H9 (cell line): ENCODE results near the gene PSMA3. TPM values are rescaled to one million over a fixed set of nuclear protein-coding genes. Genes with fewer than 3 reads are reported as not detected.
"Not testable (repeated sequence)": the region's sequence is repeated elsewhere in the genome, so short reads cannot be mapped to it uniquely, and the experiment has no call there.

Experiments
- DNase-seq: peaks from one replicate; pipeline ENCODE4 v3.0.0-alpha.2; 2017
- H2AFZ ChIP-seq: one replicate; pipeline ENCODE4 v1.6.1; 2013; ENCODE audit warnings: mild to moderate bottlenecking, low read length, control low read depth, moderate library complexity
- H2AK5ac ChIP-seq: 2 replicates; pipeline ENCODE4 v1.6.1; 2013; ENCODE audit warnings: low read length, control low read depth, mixed read lengths; ENCODE audit not compliant: insufficient read length
- H2BK120ac ChIP-seq: one replicate; pipeline ENCODE4 v1.6.1; 2013; ENCODE audit warnings: low read depth, mild to moderate bottlenecking, low read length, control low read depth, inconsistent platforms; ENCODE audit not compliant: poor library complexity, severe bottlenecking
- H2BK12ac ChIP-seq: 2 replicates; pipeline ENCODE4 v1.6.1; 2013; ENCODE audit warnings: low read length, control low read depth, mixed read lengths, low read depth; ENCODE audit not compliant: insufficient read length
- H2BK15ac ChIP-seq: 2 replicates; pipeline ENCODE4 v1.6.1; 2013; ENCODE audit warnings: low read depth, low read length, control low read depth
- H2BK20ac ChIP-seq: one replicate; pipeline ENCODE4 v1.6.1; 2013; ENCODE audit warnings: low read depth, mild to moderate bottlenecking, low read length, control low read depth, inconsistent platforms; ENCODE audit not compliant: poor library complexity, severe bottlenecking
- H2BK5ac ChIP-seq: 2 replicates; pipeline ENCODE4 v1.6.1; 2013; ENCODE audit warnings: low read length, control low read depth, mixed read lengths; ENCODE audit not compliant: insufficient read length
- H3K14ac ChIP-seq: 2 replicates; pipeline ENCODE4 v1.6.1; 2013; ENCODE audit warnings: low read length, control low read depth; ENCODE audit not compliant: insufficient read depth
- H3K18ac ChIP-seq: 2 replicates; pipeline ENCODE4 v1.6.1; 2013; ENCODE audit warnings: low read depth, mild to moderate bottlenecking, mixed read lengths, low read length, control low read depth; ENCODE audit not compliant: insufficient read length
- H3K23ac ChIP-seq: 2 replicates; pipeline ENCODE4 v1.6.1; 2013; ENCODE audit warnings: low read length, control low read depth, mixed read lengths, low read depth; ENCODE audit not compliant: insufficient read length
- H3K23me2 ChIP-seq: 2 replicates; pipeline ENCODE4 v1.6.1; 2013; ENCODE audit warnings: low read depth, mild to moderate bottlenecking, mixed read lengths, low read length, control low read depth; ENCODE audit not compliant: insufficient read length, poor library complexity, severe bottlenecking
- H3K27ac ChIP-seq: 2 replicates; pipeline ENCODE4 v1.5.1; 2013; ENCODE audit warnings: low read length, control low read depth, mixed read lengths, low read depth; ENCODE audit not compliant: insufficient read length
- H3K27me3 ChIP-seq: 2 replicates; pipeline ENCODE4 v1.6.1; 2013; ENCODE audit warnings: low read length, control low read depth, inconsistent platforms; ENCODE audit not compliant: insufficient read depth
- H3K4ac ChIP-seq: 2 replicates; pipeline ENCODE4 v1.6.1; 2013; ENCODE audit warnings: low read depth, mild to moderate bottlenecking, control low read depth, inconsistent platforms, low read length, moderate library complexity
- H3K4me1 ChIP-seq: 2 replicates; pipeline ENCODE4 v1.6.1; 2013; ENCODE audit warnings: low read length, control low read depth, inconsistent platforms; ENCODE audit not compliant: insufficient read depth
- H3K4me2 ChIP-seq: 2 replicates; pipeline ENCODE4 v1.6.1; 2013; ENCODE audit warnings: low read length, control low read depth, mixed read lengths; ENCODE audit not compliant: insufficient read length, insufficient read depth
- H3K56ac ChIP-seq: 2 replicates; pipeline ENCODE4 v1.6.1; 2013; ENCODE audit warnings: low read depth, mild to moderate bottlenecking, mixed read lengths, low read length, control low read depth; ENCODE audit not compliant: insufficient read length
- H3K79me1 ChIP-seq: 2 replicates; pipeline ENCODE4 v1.6.1; 2013; ENCODE audit warnings: low read depth, mild to moderate bottlenecking, moderate library complexity, low read length, control low read depth, inconsistent platforms; ENCODE audit not compliant: insufficient read depth, poor library complexity, severe bottlenecking
- H3K79me2 ChIP-seq: 2 replicates; pipeline ENCODE4 v1.6.1; 2013; ENCODE audit warnings: low read length, control low read depth, inconsistent platforms; ENCODE audit not compliant: insufficient read depth
- H3K9ac ChIP-seq: 2 replicates; pipeline ENCODE4 v1.6.1; 2013; ENCODE audit warnings: low read length, control low read depth, mixed read lengths; ENCODE audit not compliant: insufficient read length; ENCODE audit errors: extremely low read depth
- H3K9me3 ChIP-seq: one replicate; pipeline ENCODE4 v1.6.1; 2013; ENCODE audit warnings: low read depth, low read length, inconsistent platforms; ENCODE audit not compliant: control insufficient read depth
- H3T11ph ChIP-seq: one replicate; pipeline ENCODE4 v1.6.1; 2013; ENCODE audit warnings: mild to moderate bottlenecking, low read length, control low read depth, inconsistent platforms
- H4K20me1 ChIP-seq: one replicate; pipeline ENCODE4 v1.6.1; 2013; ENCODE audit not compliant: control insufficient read depth, insufficient read length, insufficient read depth
- H4K5ac ChIP-seq: 2 replicates; pipeline ENCODE4 v1.6.1; 2013; ENCODE audit warnings: low read depth, mild to moderate bottlenecking, mixed read lengths, low read length, control low read depth; ENCODE audit not compliant: insufficient read length
- H4K8ac ChIP-seq: replicated peaks from 2 replicates; pipeline ENCODE4 v1.6.1; 2013; ENCODE audit warnings: low read length, control low read depth, mixed read lengths, low read depth; ENCODE audit not compliant: insufficient read length
- H4K91ac ChIP-seq: 2 replicates; pipeline ENCODE4 v1.6.1; 2013; ENCODE audit warnings: low read depth, mild to moderate bottlenecking, moderate library complexity, mixed read lengths, low read length, control low read depth; ENCODE audit not compliant: insufficient read length
- H3K27ac Mint-ChIP-seq, 3 experiments: 2 replicates in 2 of 3; 3 replicates in 1 of 3; pipeline ENCODE4 v1.8.0; 2020 to 2021; ENCODE audit warnings: mixed read lengths in 3 of 3, mild to moderate bottlenecking in 1 of 3, moderate library complexity in 1 of 3
- H3K27me3 Mint-ChIP-seq: 2 replicates; pipeline ENCODE4 v1.8.0; 2021; ENCODE audit warnings: low read depth, mild to moderate bottlenecking, moderate library complexity, mixed read lengths
- H3K36me3 Mint-ChIP-seq, 3 experiments: 2 replicates in 2 of 3; 3 replicates in 1 of 3; pipeline ENCODE4 v1.8.0; 2020 to 2021; ENCODE audit warnings: low read depth in 3 of 3, mixed read lengths in 3 of 3; ENCODE audit not compliant: insufficient read depth in 1 of 3
- H3K4me1 Mint-ChIP-seq, 2 experiments: 2 replicates each; pipeline ENCODE4 v1.8.0; 2020; ENCODE audit warnings: mixed read lengths in 2 of 2
- H3K4me3 Mint-ChIP-seq, 2 experiments: 2 replicates in 1 of 2; 3 replicates in 1 of 2; pipeline ENCODE4 v1.8.0; 2020 to 2021; ENCODE audit warnings: mild to moderate bottlenecking in 2 of 2, mixed read lengths in 2 of 2, moderate library complexity in 1 of 2
- H3K9me3 Mint-ChIP-seq, 2 experiments: 2 replicates in 1 of 2; 3 replicates in 1 of 2; pipeline ENCODE4 v1.8.0; 2020; ENCODE audit warnings: mild to moderate bottlenecking in 2 of 2, mixed read lengths in 2 of 2, moderate library complexity in 1 of 2
- CTCF ChIP-seq: fragments of 200-600 bp; sonication (generic); conservative IDR thresholded peaks from 3 replicates; pipeline ENCODE4 v1.8.0; 2021; ENCODE audit warnings: antibody characterized with exemption, mild to moderate bottlenecking
- WGBS: extraction: QIAGEN DNeasy Blood & Tissue Kit; methylation state at CpG from one replicate; pipeline ENCODE4 v1.1.7; 2013; ENCODE audit warnings: missing lambda C conversion rate, low lambda C conversion rate, mixed read lengths; ENCODE audit not compliant: insufficient read length; ENCODE audit errors: extremely low coverage; 5-methylcytosine and 5-hydroxymethylcytosine counted together
- total RNA-seq: library from RNA; stranded (reverse); gene quantifications from 2 replicates; pipeline ENCODE4 v1.2.1, GENCODE V29; 2021

Gene PSMA3
- total RNA-seq, 1 experiment from 2014 or later = 342 TPM

DNA sequence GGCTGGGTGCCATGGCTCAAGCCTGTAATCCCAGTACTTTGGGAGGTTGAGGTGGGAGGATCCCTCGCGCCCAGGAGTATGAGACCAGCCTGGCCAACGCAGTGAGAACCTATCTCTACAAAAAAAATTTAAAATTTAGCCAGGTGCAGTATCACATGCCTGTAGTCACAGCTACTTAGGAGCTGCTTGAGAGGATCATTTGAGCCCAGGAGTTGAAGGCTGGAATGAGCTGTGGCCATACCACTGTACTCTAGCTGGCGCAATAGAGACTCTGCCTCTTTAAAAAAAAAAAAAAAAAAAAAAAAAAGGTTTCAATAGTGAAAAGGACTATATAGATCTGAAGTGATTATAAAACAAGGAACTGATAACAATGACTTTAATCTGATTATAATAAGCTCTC lies 13.5 kb downstream of the PSMA3 start:
- H3K36me3 Mint-ChIP-seq = peaks cover 26 to 78% (median 47%) of the 10 kb centered on the region in 3 experiments; a peak in 6 of 7 replicates
- H3K14ac ChIP-seq = no peak overlapping the region
- H3K27ac ChIP-seq = no peak overlapping the region
- no peaks in the 10 kb centered on the region for H4K20me1 ChIP-seq
- no peak overlapping the region for H2AK5ac ChIP-seq
- no peaks in the 10 kb centered on the region for H3K79me2 ChIP-seq
- H4K5ac ChIP-seq = no peak overlapping the region
- H3K27me3 Mint-ChIP-seq = no peaks in the 10 kb centered on the region
- no peak overlapping the region for H3K18ac ChIP-seq
- H3T11ph ChIP-seq = no peak overlapping the region
- H3K27ac Mint-ChIP-seq = no peak overlapping the region
- H3K79me1 ChIP-seq = no peaks in the 10 kb centered on the region
- H3K9ac ChIP-seq = no peak overlapping the region
- H3K23ac ChIP-seq = no peak overlapping the region
- H2BK20ac ChIP-seq = no peak overlapping the region
- H2BK120ac ChIP-seq = no peak overlapping the region
- H3K27me3 ChIP-seq = no peaks in the 10 kb centered on the region
- no CpG with 5 or more reads among the region's 4 CpGs for WGBS
- H3K4me1 ChIP-seq = no peaks in the 10 kb centered on the region
- H3K56ac ChIP-seq = no peak overlapping the region
- H3K4me1 Mint-ChIP-seq = no peaks in the 10 kb centered on the region
- no peak overlapping the region for H2AFZ ChIP-seq
- H4K91ac ChIP-seq = no peak overlapping the region
- H3K9me3 Mint-ChIP-seq = no peaks in the 10 kb centered on the region
- TF ChIP-seq CTCF = 0 out of 3 replicates have a peak, but pooled peaks have one; percentile 18
- no peak overlapping the region for H3K4me3 Mint-ChIP-seq
- H3K4ac ChIP-seq = no peak overlapping the region
- H3K4me2 ChIP-seq = no peak overlapping the region
- no peaks in the 10 kb centered on the region for H3K23me2 ChIP-seq
- no peaks in the 10 kb centered on the region for H3K9me3 ChIP-seq
- H4K8ac ChIP-seq = no peak overlapping the region
- no peak overlapping the region for H2BK12ac ChIP-seq
- no peak for DNase-seq
- no peak overlapping the region for H2BK5ac ChIP-seq
- H2BK15ac ChIP-seq = no peak overlapping the region

DNA sequence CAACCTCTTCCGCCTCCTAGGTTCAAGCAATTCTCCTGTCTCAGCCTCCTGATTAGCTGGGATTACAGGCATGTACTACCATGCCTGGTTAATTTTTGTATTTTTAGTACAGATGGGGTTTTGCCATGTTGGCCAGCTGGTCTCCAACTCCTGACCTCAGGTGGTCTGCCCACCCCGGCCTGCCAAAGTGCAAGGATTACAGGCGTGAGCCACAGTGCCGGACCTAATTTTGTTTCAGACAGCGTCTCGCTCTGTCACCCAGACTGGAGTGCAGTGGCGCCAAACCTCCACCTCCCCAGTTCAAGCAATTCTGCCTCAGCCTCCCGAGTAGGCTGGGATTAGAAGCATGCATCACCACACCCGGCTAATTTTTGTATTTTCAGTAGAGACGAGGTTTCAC lies 17.4 kb downstream of the PSMA3 start:
- not testable (repeated sequence) for H3K4me2 ChIP-seq, H2BK5ac ChIP-seq, H3K23me2 ChIP-seq, H3K27me3 ChIP-seq, H2BK15ac ChIP-seq, H3K4me1 Mint-ChIP-seq, H3K4me1 ChIP-seq, H2BK20ac ChIP-seq, H3K4ac ChIP-seq, H2BK12ac ChIP-seq, H3K56ac ChIP-seq, H3K23ac ChIP-seq, H4K5ac ChIP-seq, H4K91ac ChIP-seq, H3K27me3 Mint-ChIP-seq, H3T11ph ChIP-seq, H3K27ac Mint-ChIP-seq, H2BK120ac ChIP-seq, H3K14ac ChIP-seq, H4K8ac ChIP-seq, H3K9me3 ChIP-seq, H2AK5ac ChIP-seq, DNase-seq, H3K79me2 ChIP-seq, H3K4me3 Mint-ChIP-seq, H3K18ac ChIP-seq, H3K27ac ChIP-seq, H2AFZ ChIP-seq, H4K20me1 ChIP-seq, H3K79me1 ChIP-seq, H3K9ac ChIP-seq, H3K9me3 Mint-ChIP-seq
- WGBS = no CpG with 5 or more reads among the region's 10 CpGs
- H3K36me3 Mint-ChIP-seq = peaks cover 38 to 86% (median 68%) of the 10 kb centered on the region in 3 experiments; a peak in 6 of 7 replicates
